ENCODE results near the gene PER3. TPM values are rescaled to one million over a fixed set of nuclear protein-coding genes. Genes with fewer than 3 reads are reported as not detected.

The PER3 gene
- total RNA-seq, result 33.3 TPM

- DNase-seq (ENCODE audit: low spot score), result peak; percentile 97
Observed at GRCh38 chr1:7783826-7784491, at the start of gene PER3. PER3 (plus strand) TSS chr1:7784291; CDS start chr1:7784878, 587 bp downstream.

- no peak for DNase-seq (ENCODE audit: low spot score)
Observed at GRCh38 chr1:7738044-7738443, 46.0 kb upstream of the PER3 start.

- DNase-seq (ENCODE audit: low spot score), result no peak
Observed at GRCh38 chr1:7743346-7743745, 40.7 kb upstream of the PER3 start.

- no peak for DNase-seq (ENCODE audit: low spot score)
Observed at GRCh38 chr1:7744882-7745281, 39.2 kb upstream of the PER3 start.

GRCh38 chr1:7745783-7746182, 38.3 kb upstream of the PER3 start:
- DNase-seq (ENCODE audit: low spot score), result peak; percentile 72

GRCh38 chr1:7747605-7748004, 36.5 kb upstream of the PER3 start:
- no peak for DNase-seq (ENCODE audit: low spot score)

- DNase-seq (ENCODE audit: low spot score), result no peak
Observed at GRCh38 chr1:7749126-7749525, 35.0 kb upstream of the PER3 start.

GRCh38 chr1:7751174-7751573, 32.9 kb upstream of the PER3 start:
- no peak for DNase-seq (ENCODE audit: low spot score)

- DNase-seq (ENCODE audit: low spot score), result peak; percentile 71
Observed at GRCh38 chr1:7752512-7753417, 31.3 kb upstream of the PER3 start.

- DNase-seq (ENCODE audit: low spot score), result no peak
Observed at GRCh38 chr1:7753641-7754040, 30.4 kb upstream of the PER3 start.

GRCh38 chr1:7754234-7754633, 29.9 kb upstream of the PER3 start:
- DNase-seq (ENCODE audit: low spot score), result no peak

- no peak for DNase-seq (ENCODE audit: low spot score)
Observed at GRCh38 chr1:7755448-7755847, 28.6 kb upstream of the PER3 start.

GRCh38 chr1:7760245-7760644, 23.8 kb upstream of the PER3 start:
- DNase-seq (ENCODE audit: low spot score), result no peak

- DNase-seq (ENCODE audit: low spot score), result no peak
Observed at GRCh38 chr1:7761103-7761502, 23.0 kb upstream of the PER3 start.

GRCh38 chr1:7767176-7767575, 16.9 kb upstream of the PER3 start:
- DNase-seq (ENCODE audit: low spot score), result no peak

- DNase-seq (ENCODE audit: low spot score), result no peak
Observed at GRCh38 chr1:7768583-7768982, 15.5 kb upstream of the PER3 start.

GRCh38 chr1:7769673-7770412, 14.2 kb upstream of the PER3 start:
- no peak for DNase-seq (ENCODE audit: low spot score)

GRCh38 chr1:7770669-7770996, 13.5 kb upstream of the PER3 start:
- DNase-seq (ENCODE audit: low spot score), result no peak

GRCh38 chr1:7770997-7771822, 12.9 kb upstream of the PER3 start, which contains the start of gene VAMP3:
VAMP3 (plus strand) TSS chr1:7771296; CDS start chr1:7771384, 88 bp downstream.
- peak; percentile 93 for DNase-seq (ENCODE audit: low spot score)

GRCh38 chr1:7771823-7772299, 12.2 kb upstream of the PER3 start:
- DNase-seq (ENCODE audit: low spot score), result no peak

GRCh38 chr1:7777591-7777990, 6.5 kb upstream of the PER3 start:
- no peak for DNase-seq (ENCODE audit: low spot score)
